K562 (cell line): ENCODE results near the gene SERGEF. TPM values are rescaled to one million over a fixed set of nuclear protein-coding genes. Genes with fewer than 3 reads are reported as not detected.

Experiments
- ATAC-seq: fragments of 200-7000 bp; cut with Tn5 transposase; 3 replicates; pipeline ENCODE4 v1.9.1; 2020; ENCODE audit warnings: moderate library complexity
- BruUV-seq: library from RNA; stranded (reverse); fragments of 400-500 nt; replicated peaks from 2 replicates; lab custom pipeline; 2021; lab: Mats Ljungman, UMichigan
- CTCF ChIA-PET: fragments of 300-600 bp; formaldehyde crosslinking; extraction: SDS; loops from one replicate; lab custom pipeline; 2021; ENCODE audit warnings: low intra/inter-chr PET ratio; lab: Yijun Ruan, JAX
- POLR2A ChIA-PET: fragments of 300-600, 350-650 bp; sonication (Branson Sonifier 250); formaldehyde crosslinking; extraction: SDS; loops from one replicate; lab custom pipeline; 2021; ENCODE audit warnings: antibody characterized with exemption, inconsistent platforms; lab: Yijun Ruan, JAX
- DNase-seq, 4 experiments: peaks; one replicate each; pipeline versions ENCODE4 v3.0.0 to v3.0.0-alpha.2; 2011 to 2018; ENCODE audit warnings: low spot score in 3 of 4, mixed read lengths in 3 of 4; ENCODE audit errors: extremely low read depth in 1 of 4
- FAIRE-seq: peaks from 2 replicates; lab custom pipeline; 2011; peaks lifted over from hg19 to GRCh38; lab: Jason Lieb, UNC
- H2AFZ ChIP-seq: 2 replicates; pipeline ENCODE4 v1.6.0; 2011; ENCODE audit warnings: low read depth, low read length, control low read depth, inconsistent platforms
- H3K27ac ChIP-seq: fragments of 200-600 bp; 3 replicates; pipeline ENCODE4 v1.8.0; 2011; ENCODE audit warnings: low read depth, mild to moderate bottlenecking, control low read depth, inconsistent platforms, low read length, moderate library complexity, mixed read lengths; ENCODE audit errors: extremely low read depth
- H3K27me3 ChIP-seq, 2 experiments: fragments of 300-600 bp in 1 of 2; 2 replicates in 1 of 2; 3 replicates in 1 of 2; pipeline versions ENCODE4 v1.6.0 to v1.8.0; 2011; ENCODE audit warnings: inconsistent platforms in 2 of 2, low read length in 2 of 2, mild to moderate bottlenecking in 1 of 2, mixed read lengths in 1 of 2, moderate library complexity in 1 of 2; ENCODE audit not compliant: control insufficient read depth in 2 of 2, insufficient read depth in 2 of 2
- H3K36me3 ChIP-seq: fragments of 300-600 bp; 3 replicates; pipeline ENCODE4 v1.8.0; 2011; ENCODE audit warnings: mild to moderate bottlenecking, low read length, inconsistent platforms; ENCODE audit not compliant: control insufficient read depth, insufficient read depth
- H3K4me1 ChIP-seq, 2 experiments: fragments of 200-600 bp in 1 of 2; replicated peaks in 1 of 2; 2 replicates in 1 of 2; 3 replicates in 1 of 2; pipeline versions ENCODE4 v1.5.1 to v1.8.0; 2011; ENCODE audit warnings: inconsistent platforms in 2 of 2, low read length in 2 of 2, mild to moderate bottlenecking in 1 of 2, mixed read lengths in 1 of 2, moderate library complexity in 1 of 2; ENCODE audit not compliant: control insufficient read depth in 2 of 2, insufficient read depth in 2 of 2
- H3K4me2 ChIP-seq: 2 replicates; pipeline ENCODE4 v1.6.1; 2011; ENCODE audit warnings: low read length, control low read depth, inconsistent platforms, mixed read lengths; ENCODE audit not compliant: insufficient read depth
- H3K4me3 ChIP-seq: fragments of 200-600 bp; sonication (generic), shearing (Covaris generic); 2 replicates; pipeline ENCODE4 v1.5.1; 2016; ENCODE audit warnings: control low read depth, inconsistent platforms
- H3K79me2 ChIP-seq: fragments of 200-600 bp; 3 replicates; pipeline ENCODE4 v1.8.0; 2011; ENCODE audit warnings: low read length, inconsistent platforms; ENCODE audit not compliant: control insufficient read depth, insufficient read depth
- H3K9ac ChIP-seq, 2 experiments: 2 replicates each; pipeline versions ENCODE4 v1.6.0 to v1.6.1; 2011; ENCODE audit warnings: low read depth in 2 of 2, low read length in 2 of 2, control low read depth in 1 of 2, inconsistent platforms in 1 of 2, mild to moderate bottlenecking in 1 of 2, mixed read lengths in 1 of 2; ENCODE audit not compliant: insufficient read depth in 1 of 2
- H3K9me1 ChIP-seq: one replicate; pipeline ENCODE4 v1.6.0; 2011; ENCODE audit warnings: inconsistent platforms, mild to moderate bottlenecking, low read length, moderate library complexity; ENCODE audit not compliant: control insufficient read depth, insufficient read depth
- H3K9me3 ChIP-seq: replicated peaks from 2 replicates; pipeline ENCODE4 v1.5.1; 2011; ENCODE audit warnings: low read depth, low read length, inconsistent platforms; ENCODE audit not compliant: control insufficient read depth, insufficient read depth
- H4K20me1 ChIP-seq: replicated peaks from 2 replicates; pipeline ENCODE4 v1.6.1; 2011; ENCODE audit warnings: low read length, inconsistent platforms, mixed read lengths; ENCODE audit not compliant: control insufficient read depth, insufficient read depth
- BRD4 ChIP-seq: fragments of 200-600 bp; sonication (generic); IDR thresholded peaks from 2 replicates; pipeline ENCODE4 v1.6.1; 2017; ENCODE audit warnings: inconsistent platforms
- CC2D1A ChIP-seq: fragments of 450-650 bp; IDR thresholded peaks from 2 replicates; pipeline ENCODE4 v1.6.1; 2017; ENCODE audit warnings: mild to moderate bottlenecking
- ESRRA ChIP-seq: fragments of 450-650 bp; IDR thresholded peaks from 2 replicates; pipeline ENCODE4 v1.6.1; 2014; ENCODE audit warnings: low read depth, mild to moderate bottlenecking, moderate library complexity, borderline replicate concordance
- KDM5B ChIP-seq: fragments of 200-600 bp; sonication (generic); IDR thresholded peaks from 2 replicates; pipeline ENCODE4 v1.6.1; 2012; ENCODE audit warnings: low read depth, mild to moderate bottlenecking, moderate library complexity, low read length, control low read depth, inconsistent platforms; ENCODE audit not compliant: insufficient replicate concordance
- KLF16 ChIP-seq: IDR thresholded peaks from 2 replicates; pipeline ENCODE4 v1.6.1; 2016; ENCODE audit warnings: antibody characterized with exemption
- MEF2A ChIP-seq: IDR thresholded peaks from 2 replicates; pipeline ENCODE4 v1.6.1; 2011; ENCODE audit warnings: low read depth, mild to moderate bottlenecking, low read length, moderate library complexity; ENCODE audit not compliant: control insufficient read depth
- NBN ChIP-seq: fragments of 450-650 bp; IDR thresholded peaks from 2 replicates; pipeline ENCODE4 v1.6.1; 2016; ENCODE audit warnings: low read depth, mild to moderate bottlenecking
- PCBP1 ChIP-seq: fragments of 200-400 bp; formaldehyde crosslinking; IDR thresholded peaks from 2 replicates; pipeline ENCODE4 v1.6.1; 2018; ENCODE audit warnings: mild to moderate bottlenecking, low read depth, low read length; ENCODE audit not compliant: poor library complexity, severe bottlenecking
- TAF1 ChIP-seq: IDR thresholded peaks from 2 replicates; pipeline ENCODE4 v1.6.1; 2011; ENCODE audit warnings: mild to moderate bottlenecking, low read length, moderate library complexity; ENCODE audit not compliant: insufficient read depth, control insufficient read depth, severe bottlenecking; ENCODE audit errors: extremely low read depth
- TAF9B ChIP-seq: fragments of 450-650 bp; IDR thresholded peaks from 2 replicates; pipeline ENCODE4 v1.6.1; 2018; ENCODE audit warnings: mild to moderate bottlenecking; ENCODE audit not compliant: partially characterized antibody
- ZNF165 ChIP-seq: fragments of 250-450 bp; sonication (Bioruptor Pico); IDR thresholded peaks from 2 replicates; pipeline ENCODE4 v1.4.0; 2020; ENCODE audit warnings: borderline replicate concordance
- ZNF445 ChIP-seq: fragments of 250-450 bp; sonication (Bioruptor Pico); IDR thresholded peaks from 2 replicates; pipeline ENCODE4 v1.4.0; 2020; ENCODE audit warnings: low read depth, mild to moderate bottlenecking, moderate library complexity
- WGBS: fragments of 100-300 bp; shearing (Covaris generic); methylation state at CpG from one replicate; pipeline ENCODE4 v1.1.6; 2016; ENCODE audit warnings: low coverage, mixed read lengths; ENCODE audit not compliant: insufficient coverage; ENCODE audit errors: missing lambda C conversion rate; 5-methylcytosine and 5-hydroxymethylcytosine counted together
- in situ Hi-C: fragments of 300-500 bp; cut with MboI; formaldehyde crosslinking; loops from 4 replicates; pipeline ENCODE4 v1.15.0; 2018; ENCODE audit warnings: inconsistent platforms, mixed read lengths
- intact Hi-C: fragments of 100-400 bp; cut with micrococcal nuclease; formaldehyde crosslinking; loops from 2 replicates; pipeline ENCODE4 v1.14.2; 2022
- polyA plus RNA-seq, 8 experiments: library from polyadenylated mRNA; depleted of rRNA in 4 of 8; stranded (reverse) in 5 of 8; unstranded in 3 of 8; fragments of >200 nt; fragmentation: Nextera tagmentation in 2 of 8; fragmentation: Illumina TruSeq in 1 of 8; extraction: Ambion mirVana in 2 of 8; extraction: Trizol in 1 of 8; gene quantifications; 2 replicates each; pipeline versions ENCODE4 v1.2.1 to v1.2.3, GENCODE V29; 2011 to 2014; ENCODE audit warnings: inconsistent platforms in 1 of 8, missing spikeins in 1 of 8
- total RNA-seq, 7 experiments: library from RNA; depleted of rRNA in 6 of 7; stranded (reverse); fragments of >200 nt in 6 of 7; fragmentation: Illumina TruSeq in 2 of 7; extraction: Trizol in 2 of 7; gene quantifications; 2 replicates each; pipeline versions ENCODE4 v1.2.1 to v1.2.3, GENCODE V29; 2011 to 2021; ENCODE audit warnings: low replicate concordance in 1 of 7
- TF ChIP-seq, protein P1 (sequence below): sonication (generic); formaldehyde crosslinking; IDR thresholded peaks from 2 replicates; pipeline ENCODE4 v1.4.0; 2020; ENCODE audit warnings: mild to moderate bottlenecking, missing genetic modification reagents
- TF ChIP-seq, protein P2 (sequence below): fragments of 250-450 bp; sonication (Bioruptor Pico); IDR thresholded peaks from 2 replicates; pipeline ENCODE4 v1.4.0; 2020

SERGEF gene
- total and polyA plus RNA-seq, 9 of the 15 experiments (the other 6 are each of a cell fraction or from before 2014, with no cell fraction given), result 10.2 to 28.0 (median 19.9) TPM

DNA sequence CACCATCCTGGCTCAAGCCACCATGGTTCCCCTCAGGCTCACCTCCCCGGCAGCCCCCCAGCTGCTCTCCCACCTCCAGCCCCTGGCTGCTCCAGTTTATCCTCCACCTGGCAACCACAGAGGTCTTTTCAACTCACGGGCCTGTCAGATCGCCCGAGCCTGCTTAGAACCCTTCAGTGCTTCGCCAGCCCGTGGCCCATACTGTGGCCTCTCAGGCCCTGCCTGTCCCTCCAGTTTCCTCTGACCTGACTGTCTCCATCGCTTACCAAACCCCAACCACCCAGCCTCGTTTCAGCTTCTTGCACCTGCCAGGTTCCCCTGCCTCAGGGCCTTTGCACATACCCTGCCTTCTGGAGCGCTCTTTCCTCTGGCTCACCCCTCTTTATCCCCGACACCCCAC lies 271.4 kb downstream of the SERGEF start:
- H3K4me2 ChIP-seq, result no peak overlapping the region
- H3K9me1 ChIP-seq, result no peaks in the 10 kb centered on the region
- WGBS, result 2% methylated on average over 10 of the region's 10 CpGs
- H3K9ac ChIP-seq, result no peak overlapping the region; a peak in 1 of 4 replicates
- H3K4me3 ChIP-seq, result no peak overlapping the region
- no peak for FAIRE-seq
- no peak for ATAC-seq
- intact Hi-C loops, result no loop called here
- H2AFZ ChIP-seq, result no peak overlapping the region
- no TSS peak for BruUV-seq
- H3K36me3 ChIP-seq, result no peaks in the 10 kb centered on the region
- CTCF ChIA-PET, result no interaction called here
- peaks cover 20% of the 10 kb centered on the region; the same call in 1 of the 2 replicates for H4K20me1 ChIP-seq
- no peaks in the 10 kb centered on the region for H3K9me3 ChIP-seq
- in situ Hi-C loops, result no loop called here
- no peak overlapping the region for H3K27ac ChIP-seq
- POLR2A ChIA-PET, result interaction anchor here (0.5 to 0.6 kb wide), 2 partner anchors 40 to 237 kb away, joined by 3 read pairs; no protein-coding TSS in a partner anchor
- H3K4me1 ChIP-seq, result peaks cover 0 to 5% of the 10 kb centered on the region in 2 experiments; a peak in 3 of 5 replicates
- H3K27me3 ChIP-seq, result peaks cover 9 to 75% of the 10 kb centered on the region in 2 experiments; a peak in 4 of 5 replicates
- TF ChIP-seq ESRRA, result no peak
- TF ChIP-seq MEF2A, result no peak
- TF ChIP-seq PCBP1, result no peak
- no peak for TF ChIP-seq ZNF445
- TF ChIP-seq, protein P1, sequence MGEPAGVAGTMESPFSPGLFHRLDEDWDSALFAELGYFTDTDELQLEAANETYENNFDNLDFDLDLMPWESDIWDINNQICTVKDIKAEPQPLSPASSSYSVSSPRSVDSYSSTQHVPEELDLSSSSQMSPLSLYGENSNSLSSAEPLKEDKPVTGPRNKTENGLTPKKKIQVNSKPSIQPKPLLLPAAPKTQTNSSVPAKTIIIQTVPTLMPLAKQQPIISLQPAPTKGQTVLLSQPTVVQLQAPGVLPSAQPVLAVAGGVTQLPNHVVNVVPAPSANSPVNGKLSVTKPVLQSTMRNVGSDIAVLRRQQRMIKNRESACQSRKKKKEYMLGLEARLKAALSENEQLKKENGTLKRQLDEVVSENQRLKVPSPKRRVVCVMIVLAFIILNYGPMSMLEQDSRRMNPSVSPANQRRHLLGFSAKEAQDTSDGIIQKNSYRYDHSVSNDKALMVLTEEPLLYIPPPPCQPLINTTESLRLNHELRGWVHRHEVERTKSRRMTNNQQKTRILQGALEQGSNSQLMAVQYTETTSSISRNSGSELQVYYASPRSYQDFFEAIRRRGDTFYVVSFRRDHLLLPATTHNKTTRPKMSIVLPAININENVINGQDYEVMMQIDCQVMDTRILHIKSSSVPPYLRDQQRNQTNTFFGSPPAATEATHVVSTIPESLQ (CRISPR knock-in tag), result no peak
- no peak for TF ChIP-seq TAF1
- TF ChIP-seq, protein P2, sequence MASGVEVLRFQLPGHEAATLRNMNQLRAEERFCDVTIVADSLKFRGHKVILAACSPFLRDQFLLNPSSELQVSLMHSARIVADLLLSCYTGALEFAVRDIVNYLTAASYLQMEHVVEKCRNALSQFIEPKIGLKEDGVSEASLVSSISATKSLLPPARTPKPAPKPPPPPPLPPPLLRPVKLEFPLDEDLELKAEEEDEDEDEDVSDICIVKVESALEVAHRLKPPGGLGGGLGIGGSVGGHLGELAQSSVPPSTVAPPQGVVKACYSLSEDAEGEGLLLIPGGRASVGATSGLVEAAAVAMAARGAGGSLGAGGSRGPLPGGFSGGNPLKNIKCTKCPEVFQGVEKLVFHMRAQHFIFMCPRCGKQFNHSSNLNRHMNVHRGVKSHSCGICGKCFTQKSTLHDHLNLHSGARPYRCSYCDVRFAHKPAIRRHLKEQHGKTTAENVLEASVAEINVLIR (CRISPR knock-in tag), result no peak
- no peak for TF ChIP-seq KLF16
- TF ChIP-seq KDM5B, result no peak
- TF ChIP-seq TAF9B, result no peak
- TF ChIP-seq NBN, result no peak
- TF ChIP-seq BRD4, result no peak
- no peak for TF ChIP-seq CC2D1A
- TF ChIP-seq ZNF165 (CRISPR knock-in tag), result no peak
- TF ChIP-seq, all 486 proteins: peak for 0
- no peaks in the 10 kb centered on the region for H3K79me2 ChIP-seq
- DNase-seq, result no peak
